NCI-H2196 (cell line): Measurements from ENCODE around the gene TFRC.
"Not testable (repeated sequence)": the region's sequence is repeated elsewhere in the genome, so short reads cannot be mapped to it uniquely, and the experiment has no call there.

Experiments
- DNase-seq: peaks from one replicate; lab custom pipeline; 2025; ENCODE audit not compliant: unreplicated experiment; lab: John Stamatoyannopoulos, UW

TFRC gene

DNA sequence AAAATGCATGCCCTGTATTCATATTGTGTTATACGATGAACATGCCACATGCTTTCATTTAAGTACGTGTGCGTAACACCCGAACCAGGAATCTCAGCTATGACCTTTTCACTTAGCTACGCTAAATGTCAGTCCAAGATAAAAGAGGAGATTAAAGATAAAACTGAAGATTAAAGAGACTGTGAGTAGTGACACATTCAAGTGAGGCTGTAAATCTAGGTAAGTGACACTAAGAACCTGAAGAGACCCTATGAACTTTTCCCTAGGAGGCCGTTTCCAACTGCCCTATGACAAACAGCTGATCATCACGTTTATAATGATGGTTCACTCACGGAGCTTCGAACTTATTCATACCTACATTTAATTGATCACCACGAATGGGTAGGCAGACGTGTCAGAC is 32.2 kb downstream of the TFRC start:
- no peak for DNase-seq

DNA sequence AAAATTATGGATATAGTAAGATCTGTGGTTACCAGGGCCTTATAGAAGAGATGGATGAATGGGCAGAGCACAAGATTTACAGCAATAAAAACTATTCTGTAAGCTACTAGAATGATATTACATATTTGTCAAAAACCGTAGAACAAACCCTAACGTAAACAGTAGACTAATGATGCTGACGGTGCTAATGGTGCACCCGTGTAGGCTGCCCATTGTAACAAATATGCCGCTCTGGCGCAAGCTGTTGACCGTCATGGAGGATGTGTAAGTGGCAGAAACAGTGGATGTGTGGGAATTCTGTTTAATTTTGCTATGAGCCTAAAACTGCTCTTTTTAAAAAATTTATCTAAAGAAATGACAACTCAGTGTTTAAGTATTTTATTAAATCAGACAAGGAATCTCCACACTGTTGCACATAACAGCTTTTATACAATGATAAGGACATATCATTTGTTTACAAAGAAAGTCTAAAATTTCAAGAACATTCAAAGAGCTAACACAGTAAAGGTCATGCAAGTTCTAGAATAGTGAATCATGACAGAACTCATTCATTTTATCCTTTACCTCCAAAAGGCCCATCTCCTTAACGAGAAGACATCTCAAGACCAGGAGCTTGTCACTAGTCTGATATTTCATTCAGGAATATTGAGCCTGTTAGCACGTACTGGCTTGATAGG is 32.8 kb downstream of the TFRC start:
- no peak for DNase-seq

DNA sequence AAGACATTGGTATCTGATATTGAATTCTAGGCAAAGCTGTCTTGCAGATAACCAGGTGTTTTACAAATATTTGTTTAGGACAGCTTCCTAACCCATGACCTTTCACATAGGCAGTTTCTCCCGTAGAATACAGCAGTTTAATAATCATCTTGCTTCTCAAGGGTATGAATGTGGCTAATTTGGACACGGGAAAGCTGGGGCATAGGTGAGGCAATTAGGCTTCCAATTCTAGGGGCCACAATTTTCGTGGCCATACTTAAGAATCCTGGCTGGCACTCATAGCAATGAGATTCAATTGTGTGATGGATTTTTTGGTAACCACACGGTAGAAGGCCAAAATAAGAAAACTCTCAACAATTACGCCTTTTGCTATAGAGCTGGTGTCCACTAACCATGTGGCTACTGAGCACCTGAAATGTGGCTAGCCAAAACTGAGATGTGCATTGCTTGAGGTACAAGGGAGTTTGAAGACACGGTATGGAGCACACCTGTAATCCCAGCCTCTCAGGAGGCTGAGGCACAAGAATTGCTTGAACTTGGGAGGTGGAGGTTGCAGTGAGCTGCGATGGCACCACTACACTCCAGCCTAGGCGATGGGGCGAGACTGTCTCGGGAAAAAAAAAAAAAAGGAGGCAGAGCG is 34.4 kb downstream of the TFRC start:
- no peak for DNase-seq

DNA sequence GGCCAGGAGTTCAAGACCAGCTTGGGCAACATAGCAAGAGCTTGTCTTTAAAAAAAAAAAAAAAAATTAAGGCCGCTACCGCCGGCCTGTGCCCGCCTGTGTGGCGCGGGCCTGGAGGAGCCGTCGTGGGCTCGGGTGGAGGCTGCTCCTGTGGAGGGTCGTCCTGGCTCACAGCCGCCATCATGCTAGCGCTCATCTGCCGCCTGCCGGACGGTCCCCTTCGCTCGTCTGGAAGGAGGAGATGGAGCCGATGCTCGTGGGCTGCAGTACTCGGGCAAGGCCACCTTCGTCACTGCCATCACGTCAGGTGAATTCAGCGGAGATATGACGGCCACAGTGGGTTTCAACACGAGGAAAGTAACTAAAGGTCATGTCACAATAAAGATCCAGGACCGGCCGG is 37.4 kb downstream of the TFRC start:
- DNase-seq: no peak

DNA sequence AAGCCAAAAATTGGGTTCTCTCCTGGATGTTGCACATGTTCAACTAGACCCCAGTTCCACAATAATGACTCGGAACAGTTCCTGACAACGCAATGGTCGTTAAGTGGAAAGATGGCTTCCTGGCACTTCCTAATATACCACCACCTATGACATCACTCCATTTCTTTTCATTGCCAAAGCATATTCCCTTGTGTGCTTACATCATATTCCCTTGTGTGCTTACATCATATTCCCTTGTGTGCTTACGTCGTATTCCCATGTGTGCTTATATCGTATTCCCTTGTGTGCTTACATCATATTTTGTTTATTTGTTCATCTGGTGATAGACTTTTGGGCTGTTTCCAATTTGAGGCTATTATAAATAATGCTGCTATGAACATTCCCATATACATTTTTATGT is 39.2 kb downstream of the TFRC start:
- no peak for DNase-seq

DNA sequence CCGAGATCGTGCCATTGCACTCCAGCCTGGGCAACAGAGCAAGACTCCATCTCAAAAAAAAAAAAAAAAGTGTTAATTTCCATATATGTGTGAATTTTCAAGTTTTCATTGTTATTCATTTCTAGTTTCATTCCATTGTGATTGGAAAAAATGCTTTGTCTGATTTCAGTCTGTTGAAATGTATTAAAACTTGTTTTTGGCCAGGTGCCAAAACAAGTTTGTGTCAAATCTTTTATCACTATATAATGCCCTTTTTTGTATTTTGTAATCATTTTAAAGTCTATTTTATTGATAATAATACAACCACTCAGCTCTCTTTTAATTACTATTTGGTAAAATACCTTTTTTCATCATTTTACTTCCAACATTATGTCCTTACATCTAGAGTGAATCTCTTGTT is 42.5 kb downstream of the TFRC start:
- no peak for DNase-seq

DNA sequence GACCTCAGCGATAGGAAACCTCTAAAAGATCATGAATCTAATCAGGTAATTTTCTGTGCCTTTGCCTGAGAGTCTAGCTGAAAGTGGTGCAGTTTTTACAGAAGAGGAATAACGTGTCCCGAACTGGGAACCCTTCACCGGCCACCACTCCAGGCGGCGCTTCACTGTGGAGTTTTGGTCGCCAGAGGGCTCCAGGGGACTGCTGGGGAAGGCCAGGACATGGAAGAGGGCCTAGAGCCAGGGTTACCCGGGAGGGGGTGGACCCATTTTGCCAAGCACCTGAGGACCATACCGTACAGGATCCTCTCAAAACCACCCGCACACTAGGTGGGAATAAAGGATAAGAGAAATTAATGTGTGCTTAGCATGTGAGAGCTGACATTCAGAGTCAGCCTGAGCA is 55.8 kb downstream of the TFRC start:
- DNase-seq: not testable (repeated sequence)

DNA sequence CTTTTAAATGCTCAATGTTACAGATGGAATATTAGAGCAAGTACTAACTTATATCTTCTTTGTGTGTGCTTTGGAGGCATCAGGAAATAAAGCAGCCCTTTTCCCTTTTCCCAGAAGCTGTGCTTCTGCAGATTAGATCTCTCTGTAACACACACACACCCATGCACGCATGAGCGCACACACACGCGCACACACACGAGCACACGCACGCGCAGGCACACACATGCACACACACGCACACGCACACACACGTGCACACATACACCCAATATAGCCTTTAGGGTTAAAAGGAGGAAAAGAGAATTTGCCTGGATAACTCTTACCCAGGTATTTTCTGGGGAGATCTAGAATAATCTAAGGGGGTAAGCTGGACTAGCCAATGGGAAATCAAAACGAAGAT is 56.9 kb downstream of the TFRC start:
- DNase-seq: no peak

DNA sequence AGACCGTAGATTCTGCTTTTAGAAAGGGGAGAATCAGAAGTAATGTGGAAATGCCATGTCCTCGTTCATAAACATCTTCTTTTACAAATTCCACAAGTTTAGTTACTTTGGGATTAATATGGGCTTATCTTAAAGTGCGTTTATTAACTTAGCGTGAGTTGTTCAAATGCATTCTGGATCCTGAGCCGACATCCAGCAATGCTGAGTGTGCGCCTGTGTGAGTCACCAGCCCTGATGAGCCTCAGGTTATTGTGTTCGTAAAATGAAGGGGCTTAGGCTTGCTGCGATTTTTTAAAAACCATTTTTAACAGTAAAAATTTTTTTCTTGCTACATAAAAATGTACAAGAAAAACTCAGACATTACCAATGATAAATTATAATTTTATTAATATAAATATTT is 57.9 kb downstream of the TFRC start:
- DNase-seq: no peak

DNA sequence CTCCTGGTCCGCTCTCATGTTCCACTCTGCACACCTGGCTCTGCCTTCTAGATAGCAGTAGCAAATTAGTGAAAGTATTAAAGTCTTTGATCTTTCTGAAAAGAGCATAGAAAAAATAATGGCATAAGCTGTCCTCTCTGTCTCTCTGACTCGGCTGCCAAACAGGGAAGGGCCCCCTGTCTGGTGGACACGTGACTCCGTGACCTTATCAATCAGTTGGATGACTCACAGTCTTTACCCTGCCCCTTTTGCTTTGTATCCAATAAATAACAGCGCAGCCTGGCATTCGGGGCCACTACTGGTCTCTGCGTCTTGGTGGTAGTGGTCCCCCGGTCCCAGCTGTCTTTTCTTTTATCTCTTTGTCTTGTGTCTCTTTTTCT is 59.4 kb downstream of the TFRC start:
- not testable (repeated sequence) for DNase-seq

DNA sequence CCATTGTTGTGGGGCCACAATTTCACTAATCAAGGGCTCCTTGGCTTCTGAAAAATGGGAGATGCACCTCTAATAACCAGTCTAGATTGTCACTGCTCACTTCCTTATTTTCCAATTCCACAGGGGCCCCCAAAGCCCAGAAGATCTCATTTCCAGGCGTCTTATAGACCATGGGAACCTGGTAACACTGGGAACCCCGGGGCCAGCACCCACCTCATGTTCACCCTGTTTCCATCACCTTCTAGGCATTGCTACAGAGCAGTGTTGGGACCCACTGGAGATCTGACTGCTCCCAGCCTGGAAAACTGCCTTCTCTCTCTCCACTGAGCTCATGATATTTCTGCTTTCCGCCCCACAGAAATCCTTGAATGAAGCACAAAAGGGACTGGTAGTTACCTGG is 61.5 kb downstream of the TFRC start:
- no peak for DNase-seq

DNA sequence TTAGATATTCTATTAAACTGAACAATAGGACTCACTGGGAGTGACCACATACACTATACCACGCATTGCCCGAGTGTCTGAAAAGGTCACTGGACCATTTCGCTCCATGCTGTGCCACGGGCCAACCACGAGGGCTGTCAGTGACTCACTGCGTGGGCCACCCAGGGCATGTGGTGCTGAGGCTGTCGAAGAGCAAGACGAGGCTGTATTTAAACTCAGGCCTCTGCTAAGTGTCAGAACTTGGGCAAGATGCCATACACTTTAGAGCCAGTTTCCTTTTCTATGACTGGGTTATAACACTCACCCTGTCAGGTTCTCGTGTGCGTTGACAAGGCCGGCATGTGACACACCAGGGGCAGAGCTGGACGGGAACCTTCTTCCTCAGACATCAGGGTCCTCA is 62.3 kb downstream of the TFRC start:
- DNase-seq: not testable (repeated sequence)

DNA sequence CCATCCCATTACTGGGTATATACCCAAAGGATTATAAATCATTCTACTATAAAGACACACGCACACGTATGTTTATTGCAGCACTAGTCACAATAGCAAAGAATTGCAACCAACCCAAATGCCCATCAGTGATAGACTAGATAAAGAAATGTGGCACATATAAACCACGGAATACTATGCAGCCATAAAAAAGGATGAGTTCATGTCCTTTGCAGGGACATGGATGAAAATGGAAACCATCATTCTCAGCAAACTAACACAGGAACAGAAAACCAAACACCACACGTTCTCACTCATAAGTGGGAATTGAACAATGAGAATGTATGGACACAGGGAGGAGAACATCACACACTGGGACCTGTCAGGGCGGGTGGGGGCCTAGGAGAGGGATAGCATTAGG is 63.7 kb downstream of the TFRC start:
- not testable (repeated sequence) for DNase-seq

DNA sequence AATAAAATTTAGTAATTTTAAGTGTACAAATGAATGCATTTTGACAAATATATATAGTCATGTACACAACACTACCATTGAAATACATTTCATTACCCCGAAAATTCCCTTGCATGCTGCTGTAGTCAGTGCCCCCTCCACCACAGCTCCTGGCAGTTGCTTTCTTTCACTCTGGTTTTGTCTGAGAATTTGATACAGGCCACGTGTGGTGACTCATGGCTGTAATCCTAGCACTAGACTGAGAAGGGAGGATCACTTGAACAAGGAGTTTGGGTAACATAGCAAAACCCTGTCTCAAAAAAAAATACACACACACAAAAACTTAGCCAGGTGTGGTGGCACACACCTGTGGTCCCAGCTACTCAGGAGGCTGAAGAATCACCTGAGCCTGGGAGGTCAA is 65.4 kb downstream of the TFRC start:
- no peak for DNase-seq

DNA sequence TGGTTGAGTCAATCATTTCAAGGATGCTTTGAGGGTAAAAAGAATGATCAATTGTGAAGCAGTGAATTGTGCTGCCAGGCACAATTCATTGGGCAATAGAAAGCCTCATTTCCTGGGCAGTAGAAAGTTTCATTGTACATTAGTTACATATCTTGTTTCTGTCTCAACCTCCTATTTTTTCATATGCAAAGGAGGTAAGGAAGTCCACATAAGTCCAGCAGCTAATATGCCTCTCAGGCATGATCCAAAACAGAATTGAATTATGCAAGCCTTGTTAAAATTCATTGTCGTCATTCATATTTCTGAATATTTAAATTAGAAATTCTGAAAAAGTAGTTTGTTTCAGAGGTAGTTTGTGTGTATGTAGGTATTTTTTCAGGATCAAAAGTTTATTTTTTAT is 65.8 kb downstream of the TFRC start:
- no peak for DNase-seq

DNA sequence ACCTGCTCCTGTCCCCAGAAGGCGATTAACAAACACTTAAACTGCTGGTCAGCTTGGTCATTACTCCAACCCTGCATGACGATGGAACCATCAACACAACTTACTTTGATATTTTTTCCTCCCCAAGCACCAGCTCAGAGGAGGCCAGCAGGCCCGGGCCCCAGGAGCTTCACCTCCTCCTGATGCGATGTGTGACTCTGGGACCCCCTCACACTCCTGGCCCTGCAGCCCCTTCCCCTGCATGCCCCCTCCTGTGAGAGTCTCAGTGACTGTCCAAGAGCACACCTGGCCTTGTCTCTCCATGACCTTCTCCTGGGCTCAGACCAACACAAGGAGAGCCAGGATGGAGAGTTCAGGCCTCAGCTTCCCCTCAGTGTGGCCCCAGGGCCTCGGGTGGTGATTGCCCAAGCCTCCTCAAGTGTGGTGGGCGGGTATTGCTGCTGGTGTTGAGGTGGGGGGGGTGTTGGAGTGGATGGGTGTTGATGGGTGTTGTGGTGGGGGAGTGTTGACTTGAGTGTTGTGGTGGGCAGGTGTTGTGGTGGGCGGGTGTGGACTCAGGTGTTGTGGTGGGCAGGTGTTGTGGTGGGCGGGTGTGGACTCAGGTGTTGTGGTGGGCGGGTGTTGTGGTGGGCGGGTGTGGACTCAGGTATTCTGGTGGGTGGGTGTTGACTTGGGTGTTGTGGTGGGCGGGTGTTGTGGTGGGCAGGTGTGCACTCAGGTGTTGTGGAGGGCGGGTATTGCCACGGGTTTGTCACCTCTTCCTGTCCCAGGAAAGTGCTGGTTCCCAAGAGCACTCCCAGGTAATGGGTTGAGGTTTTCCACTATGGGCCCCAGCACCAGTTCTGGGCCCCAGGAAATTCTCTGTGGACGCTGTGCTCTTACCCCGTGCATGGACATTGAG is 68.1 kb downstream of the TFRC start:
- DNase-seq: no peak

DNA sequence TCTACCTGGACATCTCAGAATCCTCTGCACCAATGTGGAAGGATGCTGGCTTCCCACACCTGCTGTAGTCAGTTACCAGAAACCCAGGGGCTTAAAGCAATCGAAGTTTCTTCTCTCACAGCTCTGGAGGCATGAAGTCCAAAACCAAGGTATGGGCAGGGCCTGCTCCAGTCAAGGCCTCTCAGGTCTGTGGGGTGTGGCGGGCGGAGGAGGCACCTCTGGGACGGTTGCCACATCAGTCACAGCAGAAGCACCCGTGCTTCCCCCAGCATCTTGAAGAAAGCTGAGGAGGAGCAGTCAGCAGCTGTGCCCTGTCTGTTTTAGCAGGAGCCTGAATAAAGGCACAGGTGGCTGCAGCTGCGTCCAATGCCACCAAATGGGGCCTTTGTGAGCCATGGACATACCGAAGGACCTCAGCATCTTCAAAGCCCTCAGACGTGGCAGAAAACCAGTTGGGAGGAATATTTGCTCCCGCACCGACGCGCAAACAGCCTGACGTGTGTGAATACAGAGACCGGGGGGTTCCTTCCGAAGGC is 68.9 kb downstream of the TFRC start:
- no peak for DNase-seq

DNA sequence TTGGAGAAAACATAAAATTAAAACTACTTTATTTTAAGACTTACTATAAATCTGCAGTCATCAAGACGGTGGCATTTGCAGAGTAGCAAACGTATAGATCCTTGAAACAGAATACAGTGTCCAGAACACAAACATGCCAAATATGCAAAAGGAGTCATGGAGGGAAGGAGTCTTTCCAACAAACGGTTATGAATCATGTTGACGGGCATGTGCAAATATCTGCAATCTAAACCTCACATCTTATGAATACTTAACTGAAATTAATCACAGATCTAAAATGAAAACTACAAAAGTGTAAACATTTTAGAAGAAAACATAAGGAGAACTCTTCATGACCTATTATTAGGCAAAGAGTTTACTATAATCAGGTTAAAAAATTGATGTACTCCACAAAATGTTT is 69.4 kb downstream of the TFRC start:
- no peak for DNase-seq

DNA sequence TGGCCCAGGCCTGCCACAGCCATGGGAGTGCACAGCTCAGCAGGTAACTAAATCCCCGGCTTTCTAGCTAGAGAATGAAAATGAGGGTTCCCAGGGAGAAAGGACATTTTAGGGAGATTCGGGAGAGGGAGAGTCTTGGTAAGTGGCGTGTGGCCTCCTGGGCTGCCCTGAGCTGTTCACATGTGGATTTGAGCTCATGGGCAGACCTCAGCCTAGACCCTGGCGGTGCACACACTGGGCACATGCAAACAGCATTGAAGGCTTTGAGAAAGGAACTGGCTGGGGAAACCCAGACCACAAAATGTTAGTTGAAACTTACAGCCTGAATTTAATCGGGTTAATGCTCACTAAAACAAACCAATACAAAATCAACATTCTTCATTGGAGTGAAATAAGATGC is 72.4 kb downstream of the TFRC start:
- no peak for DNase-seq

DNA sequence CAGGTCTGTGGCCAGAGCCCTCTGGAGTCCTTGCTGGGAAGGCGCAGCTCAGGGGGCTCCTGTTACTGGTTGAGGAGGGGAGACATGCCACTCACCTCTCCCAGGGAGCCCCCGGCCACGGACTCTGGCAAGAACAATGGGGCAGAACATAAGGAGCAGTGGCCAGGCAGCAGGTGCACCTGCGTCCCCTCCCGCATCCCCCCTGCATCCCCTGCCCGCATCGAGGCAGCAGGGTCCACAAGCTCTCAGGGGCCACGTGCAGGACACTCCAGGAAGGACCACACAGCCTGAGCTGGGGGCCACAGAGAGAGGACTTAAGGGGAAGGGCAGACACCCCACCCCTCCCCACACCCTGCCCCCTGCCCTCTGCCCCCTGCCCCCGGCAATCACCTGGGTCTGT is 73.0 kb downstream of the TFRC start:
- no peak for DNase-seq

DNA sequence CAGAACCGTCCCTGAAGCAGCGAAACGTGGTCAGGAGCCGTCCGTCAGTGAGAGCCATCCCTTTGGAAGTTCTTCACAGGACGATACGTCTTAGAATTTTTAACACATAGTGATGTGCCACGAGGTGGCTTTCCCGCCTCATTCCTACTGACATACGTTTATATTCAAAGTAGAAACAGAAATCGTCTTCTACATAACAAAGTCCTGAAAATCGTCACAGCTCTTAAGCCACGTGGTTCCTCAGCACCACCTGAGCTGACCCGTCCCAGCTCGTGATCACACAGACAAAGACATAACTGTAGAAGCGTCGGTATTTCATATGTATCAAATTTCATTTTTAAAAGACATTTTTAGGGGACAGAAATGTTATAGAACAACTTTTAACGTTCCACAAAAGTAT is 73.5 kb downstream of the TFRC start:
- DNase-seq: no peak
